PC-3 (cell line): ENCODE results near the gene TBXAS1.

ENCODE experiments used
- CTCF ChIP-seq: fragments of 300-600 bp; sonication (generic); conservative IDR thresholded peaks from 2 replicates; pipeline ENCODE4 v1.5.1; 2017; ENCODE audit warnings: antibody characterized with exemption, low read depth, mild to moderate bottlenecking, low read length
- EZH2 ChIP-seq: fragments of 300-600 bp; sonication (generic); IDR thresholded peaks from one replicate; pipeline ENCODE4 v1.6.1; 2017; ENCODE audit warnings: antibody characterized with exemption, mild to moderate bottlenecking, low read length; ENCODE audit not compliant: unreplicated experiment

GRCh38 chr7:139915864-139916716 lies 87.0 kb downstream of the TBXAS1 start:
- TF ChIP-seq CTCF: no peak
- TF ChIP-seq EZH2: no peak
